Adrenal gland (tissue), 12 donors: ENCODE data around the gene CNFN. TPM values are rescaled to one million over a fixed set of nuclear protein-coding genes. Genes with fewer than 3 reads are reported as not detected.

Experiments used
- DNase-seq, 7 donors: peaks; one replicate each; pipeline ENCODE4 v3.0.0-alpha.2; 2019 to 2020
- H3K27ac ChIP-seq, 5 donors: fragments of 200-600 bp; sonication (generic) in 4 of 5; 1 replicate in 3 of 5; 2 replicates in 2 of 5; pipeline versions ENCODE4 v1.5.1 to v1.8.0; 2016 to 2020; ENCODE audit warnings: mild to moderate bottlenecking in 1 of 5
- H3K27me3 ChIP-seq: fragments of 200-600 bp; 2 replicates; pipeline ENCODE4 v1.8.0; 2021
- H3K36me3 ChIP-seq, 2 donors: fragments of 200-600 bp; replicated peaks in 1 of 2; 1 replicate in 1 of 2; 2 replicates in 1 of 2; pipeline versions ENCODE4 v1.5.1 to v1.8.0; 2018 to 2022
- H3K4me1 ChIP-seq, 2 donors: fragments of 200-600 bp; replicated peaks in 1 of 2; 1 replicate in 1 of 2; 2 replicates in 1 of 2; pipeline versions ENCODE4 v1.5.1 to v1.8.0; 2018 to 2021
- H3K4me3 ChIP-seq, 4 donors: fragments of 200-600 bp; sonication (generic) in 3 of 4; one replicate each; pipeline ENCODE4 v1.5.1; 2016 to 2018
- H3K9me3 ChIP-seq, 3 donors: fragments of 200-600 bp; sonication (generic) in 1 of 3; replicated peaks in 1 of 3; 1 replicate in 2 of 3; 2 replicates in 1 of 3; pipeline versions ENCODE4 v1.5.1 to v1.8.0; 2016 to 2021
- POLR2A ChIP-seq, 2 donors: fragments of 450-650 bp; IDR thresholded peaks; one replicate each; pipeline ENCODE4 v1.6.1; 2017; ENCODE audit warnings: antibody characterized with exemption in 2 of 2, mild to moderate bottlenecking in 2 of 2, moderate library complexity in 1 of 2
- WGBS, 4 donors: extraction: QIAGEN DNeasy Blood & Tissue Kit in 2 of 4; methylation state at CpG; one replicate each; pipeline versions ENCODE4 v1.1.5 to v1.1.7; 2013 to 2017; 5-methylcytosine and 5-hydroxymethylcytosine counted together
- intact Hi-C, 2 donors: fragments of 100-400 bp; cut with DNase I; formaldehyde crosslinking; loops; one replicate each; pipeline versions ENCODE4 v1.14.1 to v1.15.0; 2022 to 2023
- polyA plus RNA-seq, 3 donors: library from polyadenylated mRNA; stranded (reverse); fragments of 200-250 nt in 2 of 3; fragments of 350-450 nt in 1 of 3; fragmentation: Illumina TruSeq in 1 of 3; extraction: RNeasy Lipid Tissue Mini Kit (QIAGEN cat#74804) in 1 of 3; gene quantifications; one replicate each; pipeline ENCODE4 v1.2.3, GENCODE V29; 2013 to 2014
- total RNA-seq, 9 donors: library from RNA; depleted of rRNA in 4 of 9; stranded (reverse); fragments of >200 nt in 4 of 9; fragments of 120-200 nt in 1 of 9; fragmentation: NEBNext Ultra II Directional in 1 of 9; extraction: Animal tissue kit (Norgen Biotek cat#: 25700) in 1 of 9; gene quantifications; one replicate each; pipeline versions ENCODE4 v1.1.0 to v1.2.4, GENCODE V29; 2013 to 2023
- TF ChIP-seq, protein P1 (sequence below), 6 experiments: fragments of 450-650 bp in 4 of 6; fragments of 200-600 bp in 2 of 6; sonication (generic) in 1 of 6; IDR thresholded peaks; 1 replicate in 5 of 6; 2 replicates in 1 of 6; pipeline versions ENCODE4 v1.5.1 to v1.8.0; 2016 to 2021; ENCODE audit warnings: antibody characterized with exemption in 6 of 6, mild to moderate bottlenecking in 2 of 6, moderate library complexity in 1 of 6
- donor health status: healthy with polysubstance abuse.
- donor health status: Bipolar disorder and iron deficiency.
- donor health status: DM: yes; HTN: yes; CAD: no.
- donor health status: DM: no; HTN: no; CAD: no.
- donor health status: DM: no; HTN: no; CAD: no.
- donor health status: DM: yes; HTN: yes; CAD: no.

Gene CNFN
- total and polyA plus RNA-seq, 12 donors, result 0.78 to 20.9 (median 3.5) TPM; not detected in 2

DNA sequence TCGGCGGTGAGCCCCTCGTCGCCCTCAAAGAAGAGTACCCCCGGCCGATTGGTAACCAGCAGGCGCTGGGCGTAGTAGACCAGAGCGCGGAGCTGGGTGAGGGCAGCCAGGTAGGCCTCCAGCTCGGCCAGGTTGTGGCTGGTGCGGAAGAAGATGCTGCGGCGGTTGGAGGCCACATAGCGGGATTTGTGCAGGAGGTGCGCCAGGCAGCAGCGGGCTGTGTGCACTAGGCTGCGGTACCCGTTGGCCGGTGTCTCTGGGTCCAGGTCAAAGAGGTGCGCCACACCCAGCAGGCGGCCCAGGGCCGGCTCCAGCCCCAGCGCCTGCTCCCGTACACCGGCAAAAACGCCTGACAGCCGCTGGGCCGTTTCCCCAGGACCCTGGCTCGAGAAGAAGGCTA, 20.3 kb upstream of the CNFN start:
- TF ChIP-seq, protein P1, sequence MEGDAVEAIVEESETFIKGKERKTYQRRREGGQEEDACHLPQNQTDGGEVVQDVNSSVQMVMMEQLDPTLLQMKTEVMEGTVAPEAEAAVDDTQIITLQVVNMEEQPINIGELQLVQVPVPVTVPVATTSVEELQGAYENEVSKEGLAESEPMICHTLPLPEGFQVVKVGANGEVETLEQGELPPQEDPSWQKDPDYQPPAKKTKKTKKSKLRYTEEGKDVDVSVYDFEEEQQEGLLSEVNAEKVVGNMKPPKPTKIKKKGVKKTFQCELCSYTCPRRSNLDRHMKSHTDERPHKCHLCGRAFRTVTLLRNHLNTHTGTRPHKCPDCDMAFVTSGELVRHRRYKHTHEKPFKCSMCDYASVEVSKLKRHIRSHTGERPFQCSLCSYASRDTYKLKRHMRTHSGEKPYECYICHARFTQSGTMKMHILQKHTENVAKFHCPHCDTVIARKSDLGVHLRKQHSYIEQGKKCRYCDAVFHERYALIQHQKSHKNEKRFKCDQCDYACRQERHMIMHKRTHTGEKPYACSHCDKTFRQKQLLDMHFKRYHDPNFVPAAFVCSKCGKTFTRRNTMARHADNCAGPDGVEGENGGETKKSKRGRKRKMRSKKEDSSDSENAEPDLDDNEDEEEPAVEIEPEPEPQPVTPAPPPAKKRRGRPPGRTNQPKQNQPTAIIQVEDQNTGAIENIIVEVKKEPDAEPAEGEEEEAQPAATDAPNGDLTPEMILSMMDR (IDR thresholded peaks at IDR 0.05), result no peak
- TF ChIP-seq POLR2A (IDR thresholded peaks at IDR 0.05), result no peak
- no peaks in the 10 kb centered on the region for H3K9me3 ChIP-seq
- no peak overlapping the region for H3K4me3 ChIP-seq
- WGBS, 4 donors, result 95 to 97% (median 96%) methylated on average over 25 to 30 of the region's 30 CpGs
- H3K27ac ChIP-seq, result no peak overlapping the region
- intact Hi-C loops, result no loop called here
- H3K4me1 ChIP-seq, result peaks cover 8 to 11% of the 10 kb centered on the region in 2 donors
- peaks cover 0 to 24% of the 10 kb centered on the region in 2 donors for H3K36me3 ChIP-seq
- DNase-seq, result no peak
- H3K27me3 ChIP-seq, result no peaks in the 10 kb centered on the region

DNA sequence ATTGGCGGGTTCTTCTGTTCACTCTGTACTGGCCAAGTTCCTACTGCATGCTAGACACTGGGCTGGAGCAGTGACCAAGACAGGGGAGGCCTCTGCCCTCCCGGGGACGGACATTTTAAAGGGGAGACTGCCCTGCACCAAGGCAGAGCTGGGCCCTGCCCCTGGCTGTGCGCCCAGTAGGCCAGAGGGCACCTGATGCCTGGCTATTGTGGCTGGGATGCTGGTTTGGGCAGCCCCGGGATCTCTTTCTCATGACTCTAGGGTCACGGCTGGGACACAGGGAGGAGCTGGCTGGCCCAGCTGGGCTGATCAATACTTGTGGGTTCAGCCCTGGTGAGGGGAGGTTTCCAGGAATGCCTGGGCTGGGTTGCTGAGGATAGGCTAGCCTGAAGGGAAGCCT, 19.4 kb upstream of the CNFN start:
- no peaks in the 10 kb centered on the region for H3K27me3 ChIP-seq
- intact Hi-C loops, result no loop called here

DNA sequence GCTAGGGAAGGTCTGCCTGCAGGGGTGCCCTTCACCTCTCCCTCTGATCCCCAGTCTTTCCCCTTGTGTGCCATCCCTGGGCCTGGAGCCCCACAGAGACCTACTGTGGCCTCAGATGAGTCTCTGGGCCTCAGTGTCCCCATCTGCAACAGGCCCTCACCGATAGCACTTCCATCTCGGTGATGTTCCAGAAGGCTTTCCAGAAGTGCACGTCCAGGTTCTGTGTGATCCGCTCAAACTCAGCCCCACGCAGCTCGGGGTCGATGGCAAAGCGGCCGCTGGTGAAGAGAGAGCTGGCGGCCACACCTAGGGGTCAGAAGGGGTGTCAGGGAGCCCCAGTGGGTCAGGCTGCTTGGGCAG, 17.7 kb upstream of the CNFN start:
- Histone ChIP-seq H3K4me3 (no peak overlapping the region), H3K27me3 (no peaks in the 10 kb centered on the region), H3K36me3 (peaks cover 0 to 25% of the 10 kb centered on the region in 2 donors), H3K9me3 (no peaks in the 10 kb centered on the region), H3K4me1 (peaks cover 8 to 11% of the 10 kb centered on the region in 2 donors), H3K27ac (no peak overlapping the region)
- 93 to 99% (median 96%) methylated on average over 10 of the region's 10 CpGs for WGBS, 4 donors
- intact Hi-C loops, result no loop called here
- no peak for TF ChIP-seq POLR2A (IDR thresholded peaks at IDR 0.05)
- TF ChIP-seq, protein P1 (IDR thresholded peaks at IDR 0.05), result no peak
- DNase-seq, result no peak

More for the DNA sequence above, 19.4 kb upstream of the CNFN start:
- Histone ChIP-seq H3K4me3 (no peak overlapping the region), H3K36me3 (peaks cover 0 to 23% of the 10 kb centered on the region in 2 donors), H3K27ac (no peak overlapping the region), H3K9me3 (no peaks in the 10 kb centered on the region), H3K4me1 (peaks cover 8 to 11% of the 10 kb centered on the region in 2 donors)
- no peak for TF ChIP-seq POLR2A (IDR thresholded peaks at IDR 0.05)
- TF ChIP-seq, protein P1 (IDR thresholded peaks at IDR 0.05), result no peak
- peak in 6 of 7 donors; percentile 51 to 71 (median 60) for DNase-seq
- WGBS, 4 donors, result 32 to 46% (median 41%) methylated on average over 3 to 6 of the region's 6 CpGs

DNA sequence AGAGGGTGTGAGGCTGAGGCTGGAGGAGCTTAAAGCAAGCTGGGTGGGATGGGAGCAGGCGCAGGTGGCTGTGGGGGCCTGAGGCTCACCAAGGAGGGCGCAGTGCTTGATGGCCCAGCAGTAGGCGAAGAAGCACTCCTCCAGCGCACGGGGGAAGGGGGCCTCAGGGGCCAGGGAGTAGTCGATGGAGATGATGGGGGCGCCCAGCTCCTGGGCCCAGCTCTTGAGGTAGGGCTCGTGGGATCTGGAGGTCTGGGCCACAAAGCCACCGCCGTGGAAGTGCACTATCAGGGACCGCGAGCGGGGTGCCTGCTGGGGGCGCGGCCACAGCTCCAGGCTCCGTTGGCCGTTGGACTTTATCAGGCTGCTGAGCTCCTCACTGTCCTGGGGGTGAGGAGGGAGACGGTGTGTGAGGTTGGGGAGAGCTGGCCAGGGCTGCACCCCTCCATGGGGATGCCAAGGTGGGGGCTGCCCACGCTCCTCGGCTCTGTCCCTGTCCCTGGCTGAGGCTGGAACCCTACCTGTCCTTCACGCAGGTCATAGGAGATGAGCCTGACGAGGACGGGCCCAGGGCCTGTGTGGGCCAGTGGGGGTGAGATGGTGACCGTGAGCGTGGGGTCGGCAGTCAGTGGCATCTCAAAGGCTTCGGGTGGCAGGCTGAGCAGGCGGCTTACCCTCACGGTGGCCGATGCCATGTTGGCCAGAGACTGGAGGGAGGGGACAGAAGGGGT, 17.2 kb upstream of the CNFN start:
- WGBS, 4 donors, result 89 to 95% (median 92%) methylated on average over 15 to 30 of the region's 30 CpGs
- TF ChIP-seq POLR2A (IDR thresholded peaks at IDR 0.05), result no peak
- TF ChIP-seq, protein P1 (IDR thresholded peaks at IDR 0.05), result no peak
- Histone ChIP-seq H3K4me3 (no peak overlapping the region), H3K36me3 (peaks cover 0 to 25% of the 10 kb centered on the region in 2 donors), H3K4me1 (peaks cover 8 to 13% of the 10 kb centered on the region in 2 donors), H3K27ac (no peak overlapping the region), H3K27me3 (no peaks in the 10 kb centered on the region), H3K9me3 (no peaks in the 10 kb centered on the region)
- intact Hi-C loops, result no loop called here
- DNase-seq, result no peak
